Duodenal mucosa (tissue), 2 donors: ENCODE results near the gene ADCYAP1.

Experiments
- H3K27ac ChIP-seq: one replicate; pipeline ENCODE4 v1.7.0; 2013; ENCODE audit warnings: low read depth, low read length
- H3K27me3 ChIP-seq, 2 donors: one replicate each; pipeline ENCODE4 v1.7.0; 2013; ENCODE audit warnings: low read length in 2 of 2, control low read depth in 1 of 2; ENCODE audit not compliant: insufficient read depth in 2 of 2, control insufficient read depth in 1 of 2
- H3K36me3 ChIP-seq, 2 donors: one replicate each; pipeline ENCODE4 v1.7.0; 2013; ENCODE audit warnings: low read length in 2 of 2, control low read depth in 1 of 2; ENCODE audit not compliant: insufficient read depth in 2 of 2, control insufficient read depth in 1 of 2
- H3K4me1 ChIP-seq, 2 donors: one replicate each; pipeline ENCODE4 v1.7.0; 2013; ENCODE audit warnings: low read length in 2 of 2, control low read depth in 1 of 2; ENCODE audit not compliant: insufficient read depth in 2 of 2, control insufficient read depth in 1 of 2
- H3K4me3 ChIP-seq, 2 donors: one replicate each; pipeline ENCODE4 v1.7.0; 2013; ENCODE audit warnings: low read length in 2 of 2, low read depth in 1 of 2
- H3K9ac ChIP-seq, 2 donors: one replicate each; pipeline ENCODE4 v1.7.0; 2013; ENCODE audit warnings: low read length in 2 of 2, low read depth in 1 of 2
- H3K9me3 ChIP-seq, 2 donors: one replicate each; pipeline ENCODE4 v1.7.0; 2013; ENCODE audit warnings: low read length in 2 of 2, control low read depth in 1 of 2; ENCODE audit not compliant: control insufficient read depth in 1 of 2

The ADCYAP1 gene

DNA sequence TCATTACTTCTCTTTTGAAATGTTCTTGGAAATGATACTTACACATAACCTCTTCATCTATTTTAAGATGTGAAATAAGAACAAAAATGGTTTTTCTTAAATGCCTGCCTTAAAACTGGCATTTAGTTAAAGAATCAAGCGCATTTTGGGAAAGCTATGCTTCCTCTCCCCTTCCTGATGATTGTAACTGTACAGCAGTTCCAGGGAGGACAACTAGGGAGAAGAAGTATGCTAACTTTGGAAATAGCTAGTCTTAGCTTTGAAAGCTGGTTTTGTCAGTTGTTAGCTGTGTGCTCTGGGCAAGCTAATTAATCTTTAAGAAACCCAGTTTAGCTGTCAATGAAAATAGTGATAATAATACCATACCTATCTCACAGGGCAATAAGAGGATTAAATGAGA, 8.4 kb upstream of the ADCYAP1 start:
- Histone ChIP-seq H3K9me3 (no peaks in the 10 kb centered on the region), H3K4me3 (no peak overlapping the region), H3K4me1 (no peaks in the 10 kb centered on the region), H3K27ac (no peak overlapping the region), H3K27me3 (peaks cover 3% of the 10 kb centered on the region in 2 donors), H3K36me3 (no peaks in the 10 kb centered on the region), H3K9ac (no peak overlapping the region)

DNA sequence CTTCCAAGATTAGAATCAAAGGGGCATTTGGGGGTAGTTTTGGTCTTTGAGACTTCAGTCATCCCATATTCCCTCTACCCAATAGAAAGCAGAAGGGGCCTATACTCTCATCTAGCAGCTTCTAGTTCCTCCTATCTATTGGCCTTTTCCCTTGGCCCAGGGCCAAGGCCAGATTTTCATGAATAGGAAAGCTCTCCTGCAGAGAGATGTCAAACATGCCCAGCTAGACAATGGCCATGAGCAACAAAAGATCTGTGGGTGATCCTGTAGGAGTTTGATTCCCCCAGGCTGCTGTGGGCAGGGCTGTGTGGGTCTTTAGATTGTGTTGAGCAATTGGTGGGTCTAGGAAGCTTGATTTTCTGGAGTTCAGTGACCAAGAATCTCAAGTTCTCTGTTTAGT, 2.9 kb upstream of the ADCYAP1 start:
- Histone ChIP-seq H3K4me1 (no peaks in the 10 kb centered on the region), H3K27ac (no peak overlapping the region), H3K9ac (no peak overlapping the region), H3K27me3 (peaks cover 24 to 48% of the 10 kb centered on the region in 2 donors), H3K36me3 (no peaks in the 10 kb centered on the region), H3K9me3 (no peaks in the 10 kb centered on the region), H3K4me3 (no peak overlapping the region)

GRCh38 chr18:902229-902628, 2.4 kb upstream of the ADCYAP1 start:
- no peak overlapping the region for H3K9ac ChIP-seq
- no peaks in the 10 kb centered on the region for H3K36me3 ChIP-seq
- no peaks in the 10 kb centered on the region for H3K9me3 ChIP-seq
- no peak overlapping the region for H3K4me3 ChIP-seq
- no peaks in the 10 kb centered on the region for H3K4me1 ChIP-seq
- peaks cover 28 to 51% of the 10 kb centered on the region in 2 donors for H3K27me3 ChIP-seq
- no peak overlapping the region for H3K27ac ChIP-seq

DNA sequence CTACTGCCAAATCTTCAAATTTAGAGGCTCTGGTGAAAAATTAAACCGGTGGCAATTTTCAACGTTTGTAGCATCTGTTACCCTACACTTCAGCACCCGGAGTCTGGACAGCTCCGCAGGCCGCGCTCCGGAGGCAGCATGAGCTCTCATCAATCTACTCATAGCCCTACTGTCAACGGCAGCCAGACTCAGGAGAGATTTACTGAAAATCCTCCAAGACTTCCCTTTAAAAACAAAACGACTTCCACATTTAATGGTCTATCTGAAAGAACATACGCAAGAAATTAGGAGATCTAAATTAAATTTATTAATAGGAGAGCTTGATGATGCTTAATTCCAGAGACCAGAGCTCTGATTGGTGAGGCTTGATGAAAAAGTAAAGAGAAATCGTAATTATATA, 970 bp upstream of the ADCYAP1 start:
- H3K27me3 ChIP-seq, result peaks cover 37 to 65% of the 10 kb centered on the region in 2 donors
- no peak overlapping the region for H3K9ac ChIP-seq
- H3K36me3 ChIP-seq, result no peaks in the 10 kb centered on the region
- no peaks in the 10 kb centered on the region for H3K9me3 ChIP-seq
- H3K27ac ChIP-seq, result no peak overlapping the region
- no peak overlapping the region for H3K4me3 ChIP-seq
- H3K4me1 ChIP-seq, result no peaks in the 10 kb centered on the region

GRCh38 chr18:905307-905947, 756 bp downstream of the ADCYAP1 start:
- Histone ChIP-seq H3K4me3 (no peak overlapping the region), H3K4me1 (no peaks in the 10 kb centered on the region), H3K27ac (no peak overlapping the region), H3K9ac (no peak overlapping the region), H3K9me3 (no peaks in the 10 kb centered on the region), H3K36me3 (no peaks in the 10 kb centered on the region), H3K27me3 (peaks cover 51 to 72% of the 10 kb centered on the region in 2 donors)

- Histone ChIP-seq H3K9me3 (no peaks in the 10 kb centered on the region), H3K4me1 (no peaks in the 10 kb centered on the region), H3K36me3 (no peaks in the 10 kb centered on the region), H3K27ac (no peak overlapping the region), H3K9ac (no peak overlapping the region), H3K4me3 (no peak overlapping the region), H3K27me3 (peaks cover 53 to 77% of the 10 kb centered on the region in 2 donors)
These were observed 1.3 kb downstream of the ADCYAP1 start for GRCh38 chr18:905948-906415.

GRCh38 chr18:906416-907114, 1.9 kb downstream of the ADCYAP1 start:
- H3K4me3 ChIP-seq, result no peak overlapping the region
- H3K9ac ChIP-seq, result no peak overlapping the region
- H3K9me3 ChIP-seq, result no peaks in the 10 kb centered on the region
- no peaks in the 10 kb centered on the region for H3K4me1 ChIP-seq
- no peaks in the 10 kb centered on the region for H3K36me3 ChIP-seq
- no peak overlapping the region for H3K27ac ChIP-seq
- H3K27me3 ChIP-seq, result peaks cover 55 to 81% of the 10 kb centered on the region in 2 donors

- Histone ChIP-seq H3K9ac (no peak overlapping the region), H3K4me3 (peak overlapping the region; percentile 38 to 54), H3K36me3 (no peaks in the 10 kb centered on the region), H3K27me3 (peaks cover 58 to 83% of the 10 kb centered on the region in 2 donors), H3K27ac (no peak overlapping the region), H3K4me1 (no peaks in the 10 kb centered on the region), H3K9me3 (no peaks in the 10 kb centered on the region)
These were observed 2.6 kb downstream of the ADCYAP1 start for GRCh38 chr18:907115-907884.

DNA sequence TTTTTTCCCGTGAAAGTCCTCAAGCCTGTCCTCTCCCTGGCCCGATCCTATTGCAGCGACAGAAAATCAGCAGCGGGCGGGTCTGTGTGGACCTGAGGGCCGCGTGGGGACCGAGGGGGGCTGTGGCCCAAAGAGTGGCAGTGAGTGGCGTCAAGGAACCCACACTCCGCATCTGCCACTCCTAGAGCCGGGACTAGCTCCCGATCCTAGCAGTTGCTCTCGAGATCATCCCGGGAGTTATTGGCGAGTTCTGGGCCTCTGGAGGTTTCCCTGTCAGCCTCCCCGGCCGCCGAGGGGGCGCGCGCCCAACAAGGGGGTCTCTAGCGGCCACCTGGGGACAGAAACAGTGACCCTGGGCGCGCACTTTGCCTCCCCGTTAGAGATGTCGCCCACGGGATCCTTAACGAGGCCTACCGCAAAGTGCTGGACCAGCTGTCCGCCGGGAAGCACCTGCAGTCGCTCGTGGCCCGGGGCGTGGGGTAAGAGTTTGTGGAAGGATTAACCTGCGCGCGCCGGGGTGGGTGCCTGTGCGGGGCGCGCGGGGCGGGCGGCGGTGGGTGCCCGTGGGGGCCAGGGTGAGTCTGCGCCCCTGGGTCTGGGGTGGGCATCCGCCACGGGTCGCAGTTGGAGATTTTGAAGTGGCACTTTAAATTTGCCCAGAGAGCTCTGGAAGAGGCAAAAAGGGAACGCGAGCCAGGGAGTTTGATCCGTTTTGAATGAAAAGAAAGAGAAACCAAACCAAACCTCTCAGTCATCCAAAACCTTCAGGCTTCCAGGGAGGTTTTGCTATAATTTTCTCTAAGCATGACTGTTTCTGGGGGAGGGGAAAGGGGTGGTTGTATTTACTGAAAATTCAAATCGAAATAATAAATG, 3.5 kb downstream of the ADCYAP1 start:
- H3K36me3 ChIP-seq, result no peaks in the 10 kb centered on the region
- no peak overlapping the region for H3K27ac ChIP-seq
- H3K4me3 ChIP-seq, result peak overlapping the region; percentile 38 to 54
- H3K27me3 ChIP-seq, result peaks cover 57 to 76% of the 10 kb centered on the region in 2 donors
- no peaks in the 10 kb centered on the region for H3K9me3 ChIP-seq
- H3K4me1 ChIP-seq, result no peaks in the 10 kb centered on the region
- H3K9ac ChIP-seq, result no peak overlapping the region
